SK-N-SH treated with all-trans-retinoic acid at 6 μM for 48 hours (cell line): ENCODE results near the gene CDH4.

Experiments
- ARNTL ChIP-seq: fragments of 450-650 bp; formaldehyde crosslinking; IDR thresholded peaks from 2 replicates; pipeline ENCODE4 v1.5.0; 2020; ENCODE audit warnings: low read depth, mild to moderate bottlenecking, moderate library complexity, borderline replicate concordance
- BACH2 ChIP-seq: fragments of 250-450 bp; sonication (Bioruptor Pico); IDR thresholded peaks from 2 replicates; pipeline ENCODE4 v1.9.0; 2021; ENCODE audit warnings: mild to moderate bottlenecking, borderline replicate concordance
- CREB5 ChIP-seq: fragments of 250-450 bp; sonication (Bioruptor Pico); IDR thresholded peaks from 2 replicates; pipeline ENCODE4 v1.5.1; 2020; ENCODE audit warnings: low read depth, mild to moderate bottlenecking, moderate library complexity
- CSRNP3 ChIP-seq: fragments of 250-450 bp; sonication (Bioruptor Pico); IDR thresholded peaks from 2 replicates; pipeline ENCODE4 v1.5.1; 2021; ENCODE audit warnings: mild to moderate bottlenecking, moderate library complexity
- ESRRG ChIP-seq: fragments of 250-450 bp; sonication (Bioruptor Pico); IDR thresholded peaks from 2 replicates; pipeline ENCODE4 v1.6.1; 2021; ENCODE audit warnings: mild to moderate bottlenecking
- GLIS3 ChIP-seq: fragments of 250-450 bp; sonication (Bioruptor Pico); IDR thresholded peaks from 2 replicates; pipeline ENCODE4 v1.5.0; 2020; ENCODE audit warnings: mild to moderate bottlenecking, moderate library complexity
- ISL1 ChIP-seq: fragments of 250-450 bp; sonication (Bioruptor Pico); IDR thresholded peaks from 2 replicates; pipeline ENCODE4 v2.1.2; 2022; ENCODE audit warnings: mild to moderate bottlenecking, moderate library complexity
- PPARA ChIP-seq: fragments of 250-450 bp; sonication (Bioruptor Pico); IDR thresholded peaks from 2 replicates; pipeline ENCODE4 v1.5.0; 2020; ENCODE audit warnings: mild to moderate bottlenecking, borderline replicate concordance
- SNAI2 ChIP-seq: fragments of 250-450 bp; sonication (Bioruptor Pico); IDR thresholded peaks from 2 replicates; pipeline ENCODE4 v1.5.0; 2020; ENCODE audit warnings: mild to moderate bottlenecking, moderate library complexity
- TOX ChIP-seq: fragments of 250-450 bp; sonication (Bioruptor Pico); IDR thresholded peaks from 2 replicates; pipeline ENCODE4 v1.8.0; 2021; ENCODE audit warnings: mild to moderate bottlenecking, moderate library complexity, borderline replicate concordance
- ZC3H10 ChIP-seq: fragments of 250-450 bp; sonication (Bioruptor Pico); IDR thresholded peaks from 2 replicates; pipeline ENCODE4 v1.5.1; 2021; ENCODE audit warnings: mild to moderate bottlenecking, moderate library complexity
- ZFP30 ChIP-seq: fragments of 450-650 bp; formaldehyde crosslinking; IDR thresholded peaks from 2 replicates; pipeline ENCODE4 v1.5.0; 2022; ENCODE audit warnings: mild to moderate bottlenecking, moderate library complexity
- TF ChIP-seq, protein P1 (sequence below): fragments of 250-450 bp; sonication (Bioruptor Pico); IDR thresholded peaks from 2 replicates; pipeline ENCODE4 v1.8.0; 2020; ENCODE audit warnings: mild to moderate bottlenecking, moderate library complexity, borderline replicate concordance

GRCh38 chr20:61340157-61340556 lies 88.1 kb downstream of the CDH4 start:
- TF ChIP-seq BACH2 (CRISPR knock-in tag) = no peak
- TF ChIP-seq TOX (CRISPR knock-in tag) = no peak
- TF ChIP-seq ZFP30 (CRISPR knock-in tag) = no peak
- TF ChIP-seq SNAI2 (CRISPR knock-in tag) = no peak
- TF ChIP-seq ARNTL (CRISPR knock-in tag) = no peak
- no peak for TF ChIP-seq PPARA (CRISPR knock-in tag)
- no peak for TF ChIP-seq CREB5 (CRISPR knock-in tag)
- TF ChIP-seq GLIS3 = no peak
- TF ChIP-seq CSRNP3 (CRISPR knock-in tag) = no peak
- TF ChIP-seq ESRRG (CRISPR knock-in tag) = no peak
- TF ChIP-seq, protein P1, sequence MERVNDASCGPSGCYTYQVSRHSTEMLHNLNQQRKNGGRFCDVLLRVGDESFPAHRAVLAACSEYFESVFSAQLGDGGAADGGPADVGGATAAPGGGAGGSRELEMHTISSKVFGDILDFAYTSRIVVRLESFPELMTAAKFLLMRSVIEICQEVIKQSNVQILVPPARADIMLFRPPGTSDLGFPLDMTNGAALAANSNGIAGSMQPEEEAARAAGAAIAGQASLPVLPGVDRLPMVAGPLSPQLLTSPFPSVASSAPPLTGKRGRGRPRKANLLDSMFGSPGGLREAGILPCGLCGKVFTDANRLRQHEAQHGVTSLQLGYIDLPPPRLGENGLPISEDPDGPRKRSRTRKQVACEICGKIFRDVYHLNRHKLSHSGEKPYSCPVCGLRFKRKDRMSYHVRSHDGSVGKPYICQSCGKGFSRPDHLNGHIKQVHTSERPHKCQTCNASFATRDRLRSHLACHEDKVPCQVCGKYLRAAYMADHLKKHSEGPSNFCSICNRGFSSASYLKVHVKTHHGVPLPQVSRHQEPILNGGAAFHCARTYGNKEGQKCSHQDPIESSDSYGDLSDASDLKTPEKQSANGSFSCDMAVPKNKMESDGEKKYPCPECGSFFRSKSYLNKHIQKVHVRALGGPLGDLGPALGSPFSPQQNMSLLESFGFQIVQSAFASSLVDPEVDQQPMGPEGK = no peak
- no peak for TF ChIP-seq ISL1 (CRISPR knock-in tag)
- no peak for TF ChIP-seq ZC3H10 (CRISPR knock-in tag)
